Measurements from ENCODE around the gene IGF2R.

IGF2R gene

DNA sequence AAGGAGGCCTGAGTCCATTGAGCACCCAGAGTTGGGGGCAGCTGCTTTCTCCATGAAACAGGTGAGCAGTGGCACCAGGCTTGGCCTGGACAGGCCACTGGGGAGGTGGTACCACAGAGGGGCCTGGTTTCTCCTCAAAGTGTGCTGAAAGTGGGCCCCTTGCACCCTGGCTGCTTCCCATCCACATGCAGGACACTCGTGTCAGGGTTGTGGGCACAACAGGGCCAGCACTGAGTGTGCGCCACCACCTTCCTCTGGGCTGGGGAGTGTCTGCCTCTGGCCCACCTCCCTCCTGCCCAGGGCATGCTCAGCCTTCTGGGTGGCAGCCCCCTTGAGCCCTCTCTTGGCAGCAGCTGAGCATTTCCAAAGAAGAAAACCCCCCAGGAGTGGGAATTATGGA lies 147.5 kb downstream of the IGF2R start:
- H3K27ac ChIP-seq = no peak overlapping the region
- TF ChIP-seq, protein P1, sequence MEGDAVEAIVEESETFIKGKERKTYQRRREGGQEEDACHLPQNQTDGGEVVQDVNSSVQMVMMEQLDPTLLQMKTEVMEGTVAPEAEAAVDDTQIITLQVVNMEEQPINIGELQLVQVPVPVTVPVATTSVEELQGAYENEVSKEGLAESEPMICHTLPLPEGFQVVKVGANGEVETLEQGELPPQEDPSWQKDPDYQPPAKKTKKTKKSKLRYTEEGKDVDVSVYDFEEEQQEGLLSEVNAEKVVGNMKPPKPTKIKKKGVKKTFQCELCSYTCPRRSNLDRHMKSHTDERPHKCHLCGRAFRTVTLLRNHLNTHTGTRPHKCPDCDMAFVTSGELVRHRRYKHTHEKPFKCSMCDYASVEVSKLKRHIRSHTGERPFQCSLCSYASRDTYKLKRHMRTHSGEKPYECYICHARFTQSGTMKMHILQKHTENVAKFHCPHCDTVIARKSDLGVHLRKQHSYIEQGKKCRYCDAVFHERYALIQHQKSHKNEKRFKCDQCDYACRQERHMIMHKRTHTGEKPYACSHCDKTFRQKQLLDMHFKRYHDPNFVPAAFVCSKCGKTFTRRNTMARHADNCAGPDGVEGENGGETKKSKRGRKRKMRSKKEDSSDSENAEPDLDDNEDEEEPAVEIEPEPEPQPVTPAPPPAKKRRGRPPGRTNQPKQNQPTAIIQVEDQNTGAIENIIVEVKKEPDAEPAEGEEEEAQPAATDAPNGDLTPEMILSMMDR (conservative IDR thresholded peaks at IDR 0.05) = no peak

DNA sequence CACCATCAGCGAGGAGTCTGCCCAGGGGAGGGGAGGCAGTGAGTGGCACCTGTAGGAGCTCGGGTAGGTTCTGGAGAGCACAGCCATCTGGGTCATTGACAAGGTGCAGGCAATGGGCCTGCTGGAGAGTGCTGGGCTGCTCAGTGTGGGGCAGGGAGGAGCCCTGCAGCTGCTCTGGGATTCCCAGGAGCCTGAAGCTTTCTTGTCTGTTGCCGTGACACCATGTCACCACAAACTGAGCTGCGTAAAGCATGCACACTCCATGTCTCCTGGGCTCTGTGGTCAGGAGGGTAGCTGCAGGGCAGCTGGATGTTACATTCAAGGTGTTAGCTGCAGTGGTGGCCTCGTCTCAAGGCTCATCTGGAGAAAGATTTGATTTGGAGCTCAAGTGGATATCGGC lies 148.3 kb downstream of the IGF2R start:
- TF ChIP-seq, protein P1 (conservative IDR thresholded peaks at IDR 0.05) = no peak
- no peak overlapping the region for H3K27ac ChIP-seq

DNA sequence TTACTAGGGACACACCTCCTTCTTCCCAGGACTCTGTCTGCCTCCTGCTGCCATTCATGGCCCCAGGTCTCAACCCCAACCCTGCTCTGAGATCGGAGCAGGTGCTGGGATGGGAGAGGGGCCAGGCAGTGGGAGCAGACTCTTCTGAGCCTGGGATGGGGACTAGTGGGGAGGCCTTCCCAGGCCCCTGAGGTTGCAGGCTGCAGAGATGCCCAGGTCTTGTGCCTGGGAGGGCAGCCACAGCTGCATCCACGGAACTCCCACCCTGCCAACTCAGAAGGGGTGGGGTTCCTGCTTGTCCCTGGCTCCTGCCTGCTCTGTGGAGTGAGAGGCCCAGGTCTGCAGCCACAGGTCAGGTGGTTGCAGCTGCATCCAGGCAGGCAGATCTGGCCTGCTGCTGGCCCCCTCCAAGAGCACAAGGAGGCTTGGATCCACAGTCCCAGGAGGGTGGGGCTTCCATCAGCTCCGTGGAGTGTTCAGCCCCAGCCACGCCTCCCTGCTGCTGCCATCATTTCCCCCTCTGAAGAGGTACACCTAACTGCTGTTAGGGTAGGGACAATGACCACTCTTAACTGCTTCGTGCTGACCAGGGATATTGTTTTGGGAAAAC lies 149.8 kb downstream of the IGF2R start:
- TF ChIP-seq, protein P1 (conservative IDR thresholded peaks at IDR 0.05) = no peak
- H3K27ac ChIP-seq = no peak overlapping the region

DNA sequence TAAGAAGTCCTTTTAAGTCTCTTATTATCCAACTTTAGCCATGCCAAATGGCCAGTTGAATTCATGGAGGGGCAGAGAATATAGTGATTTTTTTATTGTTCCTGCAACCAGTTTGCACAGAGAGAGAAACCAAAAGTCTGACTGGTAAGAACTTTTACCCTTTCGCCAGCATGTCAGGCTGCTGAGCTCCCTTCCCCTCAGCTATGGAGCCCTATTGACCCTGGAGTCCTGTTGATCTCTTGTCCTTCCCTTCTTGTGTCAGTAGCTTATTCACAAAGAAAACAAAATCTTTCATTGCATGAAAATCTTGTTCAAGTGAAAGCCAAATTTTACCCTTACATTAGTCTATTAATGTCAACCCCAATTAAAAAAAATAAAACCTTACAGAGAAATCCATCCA lies 151.2 kb downstream of the IGF2R start:
- TF ChIP-seq, protein P1 (conservative IDR thresholded peaks at IDR 0.05) = no peak
- H3K27ac ChIP-seq = no peak overlapping the region

DNA sequence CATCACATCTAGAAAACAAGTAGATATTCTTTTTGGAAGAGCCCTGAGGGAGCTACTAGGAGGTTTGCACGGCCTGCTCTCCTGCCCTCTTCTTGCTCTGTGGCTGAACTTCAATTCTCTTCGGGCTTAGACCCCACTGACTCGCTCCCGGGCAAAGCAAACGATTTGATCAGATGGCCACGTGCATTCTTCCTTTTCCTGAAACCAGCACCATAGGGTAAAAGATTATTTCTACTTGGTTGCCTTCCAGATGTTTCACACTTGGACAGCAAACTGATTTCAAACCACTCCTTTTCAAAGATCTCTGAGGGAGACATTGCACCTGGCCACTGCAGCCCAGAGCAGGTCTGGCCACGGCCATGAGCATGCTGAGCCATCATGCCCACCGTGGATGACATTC lies 152.7 kb downstream of the IGF2R start, which contains the start of gene SLC22A1:
TSS of gene SLC22A1 (plus strand) at position 258 of the 400 bp plus-strand sequence. CDS start at position 379, 121 bp downstream.
- no peak within 1 kb of the TSS for H3K27ac ChIP-seq
- TF ChIP-seq, protein P1 (conservative IDR thresholded peaks at IDR 0.05) = no peak

DNA sequence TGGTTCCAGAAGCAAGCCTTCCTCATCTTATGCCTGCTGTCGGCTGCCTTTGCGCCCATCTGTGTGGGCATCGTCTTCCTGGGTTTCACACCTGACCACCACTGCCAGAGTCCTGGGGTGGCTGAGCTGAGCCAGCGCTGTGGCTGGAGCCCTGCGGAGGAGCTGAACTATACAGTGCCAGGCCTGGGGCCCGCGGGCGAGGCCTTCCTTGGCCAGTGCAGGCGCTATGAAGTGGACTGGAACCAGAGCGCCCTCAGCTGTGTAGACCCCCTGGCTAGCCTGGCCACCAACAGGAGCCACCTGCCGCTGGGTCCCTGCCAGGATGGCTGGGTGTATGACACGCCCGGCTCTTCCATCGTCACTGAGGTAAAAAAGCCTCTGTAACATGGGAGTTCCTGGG lies 153.1 kb downstream of the IGF2R start:
- H3K27ac ChIP-seq = no peak overlapping the region
- TF ChIP-seq, protein P1 (conservative IDR thresholded peaks at IDR 0.05) = no peak

DNA sequence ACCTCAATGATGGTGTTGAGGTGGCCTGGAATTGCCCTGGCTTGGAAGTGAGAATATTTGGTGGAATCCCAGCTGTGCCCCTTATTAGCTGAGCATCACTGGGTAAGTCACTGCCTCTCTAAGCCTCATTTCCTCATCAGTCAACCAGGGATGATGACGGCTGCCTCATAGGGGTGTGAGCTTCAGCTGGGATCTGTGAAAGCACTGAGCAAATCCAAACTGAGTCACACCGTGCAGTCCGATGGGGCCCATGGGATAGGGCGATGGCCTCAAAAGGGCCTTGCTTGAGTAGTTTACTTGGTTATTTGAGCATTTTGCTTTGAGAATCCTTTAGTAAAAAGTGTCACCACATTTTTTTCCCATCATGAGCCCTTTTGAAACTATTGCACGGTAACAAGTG lies 153.9 kb downstream of the IGF2R start:
- TF ChIP-seq, protein P1 (conservative IDR thresholded peaks at IDR 0.05) = no peak
- no peak overlapping the region for H3K27ac ChIP-seq
